Keratinocyte (primary cell): ENCODE measurements around the gene ING5. TPM values are rescaled to one million over a fixed set of nuclear protein-coding genes. Genes with fewer than 3 reads are reported as not detected.

Source experiments
- DNase-seq: peaks from one replicate; pipeline ENCODE4 v3.0.0-alpha.2; 2011; ENCODE audit warnings: low read depth, missing footprints, low spot score
- FAIRE-seq: peaks from 2 replicates; lab custom pipeline; 2011; peaks lifted over from hg19 to GRCh38; lab: Jason Lieb, UNC
- H2AFZ ChIP-seq: 2 replicates; pipeline ENCODE4 v1.6.0; 2012; ENCODE audit warnings: low read length, control low read depth, inconsistent platforms; ENCODE audit not compliant: control insufficient read depth
- H3K27ac ChIP-seq: 2 replicates; pipeline ENCODE4 v1.5.1; 2011; ENCODE audit warnings: low read length; ENCODE audit not compliant: control insufficient read depth, insufficient read depth
- H3K27me3 ChIP-seq: 3 replicates; pipeline ENCODE4 v1.6.0; 2011; ENCODE audit warnings: low read length; ENCODE audit not compliant: control insufficient read depth, insufficient read depth; ENCODE audit errors: extremely low read depth
- H3K36me3 ChIP-seq, 2 experiments: 2 replicates in 1 of 2; 3 replicates in 1 of 2; pipeline ENCODE4 v1.5.1; 2011; ENCODE audit warnings: low read length in 2 of 2, mild to moderate bottlenecking in 1 of 2; ENCODE audit not compliant: control insufficient read depth in 2 of 2, insufficient read depth in 2 of 2; ENCODE audit errors: extremely low read depth in 1 of 2
- H3K4me1 ChIP-seq: 3 replicates; pipeline ENCODE4 v1.5.1; 2011; ENCODE audit warnings: low read length; ENCODE audit not compliant: control insufficient read depth, insufficient read depth; ENCODE audit errors: extremely low read depth
- H3K4me2 ChIP-seq: 3 replicates; pipeline ENCODE4 v1.6.0; 2011; ENCODE audit warnings: low read depth, low read length; ENCODE audit not compliant: control insufficient read depth, insufficient read depth; ENCODE audit errors: extremely low read depth
- H3K4me3 ChIP-seq, 3 experiments: fragments of 200-600 bp in 1 of 3; sonication (generic) in 1 of 3; 2 replicates in 2 of 3; 3 replicates in 1 of 3; pipeline ENCODE4 v1.5.1; 2011 to 2016; ENCODE audit warnings: low read length in 3 of 3, mild to moderate bottlenecking in 3 of 3, control low read depth in 2 of 3, inconsistent platforms in 1 of 3, low read depth in 1 of 3, mixed read lengths in 1 of 3, mixed run types in 1 of 3, moderate library complexity in 1 of 3; ENCODE audit not compliant: control insufficient read depth in 2 of 3, insufficient read depth in 2 of 3; ENCODE audit errors: extremely low read depth in 1 of 3
- H3K79me2 ChIP-seq: 2 replicates; pipeline ENCODE4 v1.6.0; 2012; ENCODE audit warnings: low read length; ENCODE audit not compliant: control insufficient read depth, insufficient read depth
- H3K9ac ChIP-seq: 3 replicates; pipeline ENCODE4 v1.6.0; 2011; ENCODE audit warnings: low read length; ENCODE audit not compliant: control insufficient read depth, insufficient read depth; ENCODE audit errors: extremely low read depth
- H3K9me1 ChIP-seq: 3 replicates; pipeline ENCODE4 v1.6.0; 2011; ENCODE audit warnings: low read length; ENCODE audit not compliant: control insufficient read depth, insufficient read depth; ENCODE audit errors: extremely low read depth
- H3K9me3 ChIP-seq: 2 replicates; pipeline ENCODE4 v1.5.1; 2012; ENCODE audit warnings: low read depth, low read length; ENCODE audit not compliant: control insufficient read depth
- H4K20me1 ChIP-seq: 3 replicates; pipeline ENCODE4 v1.6.0; 2011; ENCODE audit warnings: low read length; ENCODE audit not compliant: control insufficient read depth, insufficient read depth; ENCODE audit errors: extremely low read depth
- CTCF ChIP-seq, 3 experiments: IDR thresholded peaks in 1 of 3; conservative IDR thresholded peaks in 1 of 3; optimal IDR thresholded peaks in 1 of 3; 2 replicates in 2 of 3; 3 replicates in 1 of 3; pipeline versions ENCODE3 to v1.5.1; 2011; ENCODE audit warnings: low read length in 3 of 3, mild to moderate bottlenecking in 3 of 3, moderate library complexity in 2 of 3, control low read depth in 1 of 3, inconsistent platforms in 1 of 3; ENCODE audit not compliant: insufficient read depth in 2 of 3; ENCODE audit errors: extremely low read depth in 1 of 3
- EZH2 ChIP-seq: IDR thresholded peaks from one replicate; pipeline ENCODE4 v1.6.1; 2012; ENCODE audit warnings: inconsistent platforms, mild to moderate bottlenecking, low read length, moderate library complexity
- dilution Hi-C: fragments of 300-500 bp; cut with MboI; formaldehyde crosslinking; loops from one replicate; pipeline ENCODE4 v1.7.0; 2020; ENCODE audit warnings: low sequenced_read_pairs; ENCODE audit not compliant: extremely low pct_ligation_motif_present
- polyA plus RNA-seq, 5 experiments: library from polyadenylated mRNA; depleted of rRNA in 3 of 5; stranded (reverse) in 3 of 5; stranded (forward) in 1 of 5; unstranded in 1 of 5; fragments of >200 nt; gene quantifications; 1 replicate in 1 of 5; 2 replicates in 3 of 5; 3 replicates in 1 of 5; pipeline versions ENCODE4 v1.2.1 to v1.2.3, GENCODE V29; 2011 to 2012; ENCODE audit warnings: missing spikeins in 2 of 5, low read depth in 1 of 5, low replicate concordance in 1 of 5

Gene ING5
- polyA plus RNA-seq, 1 donor (not counting 4 experiments of a cell fraction or from before 2014, with no cell fraction given): 19.1 TPM

- H2AFZ ChIP-seq: no peak overlapping the region
- H3K4me3 ChIP-seq: no peak overlapping the region
- H3K9me1 ChIP-seq: no peaks in the 10 kb centered on the region
- no peaks in the 10 kb centered on the region for H4K20me1 ChIP-seq
- H3K27me3 ChIP-seq: no peaks in the 10 kb centered on the region
- no peak overlapping the region for H3K9ac ChIP-seq
- DNase-seq (no peak), FAIRE-seq (no peak)
- H3K9me3 ChIP-seq: no peaks in the 10 kb centered on the region
- no peak overlapping the region for H3K4me2 ChIP-seq
- H3K36me3 ChIP-seq: peaks cover 24 to 26% of the 10 kb centered on the region in 2 experiments
- dilution Hi-C loops: no loop called here
- H3K79me2 ChIP-seq: peaks cover 2% of the 10 kb centered on the region
- TF ChIP-seq EZH2: no peak
- TF ChIP-seq CTCF (optimal IDR thresholded peaks at IDR 0.05 in 1 of 3, IDR thresholded peaks at IDR 0.05 in 1 of 3, conservative IDR thresholded peaks at IDR 0.05 in 1 of 3; ENCODE audit: extremely low read depth in 1 of 3, insufficient read depth in 2 of 3, low read length in 3 of 3): no peak
- no peak overlapping the region for H3K27ac ChIP-seq
- H3K4me1 ChIP-seq: no peaks in the 10 kb centered on the region
Measured at GRCh38 chr2:241676665-241677064, 25.2 kb upstream of the ING5 start.

GRCh38 chr2:241677392-241677791 lies 24.4 kb upstream of the ING5 start:
- Histone ChIP-seq H2AFZ (no peak overlapping the region), H3K4me2 (no peak overlapping the region), H3K79me2 (peaks cover 2% of the 10 kb centered on the region), H3K27me3 (no peaks in the 10 kb centered on the region), H3K4me3 (no peak overlapping the region), H3K9ac (no peak overlapping the region), H3K9me3 (no peaks in the 10 kb centered on the region), H3K4me1 (no peaks in the 10 kb centered on the region), H3K27ac (no peak overlapping the region), H3K9me1 (no peaks in the 10 kb centered on the region), H3K36me3 (peaks cover 22 to 23% of the 10 kb centered on the region in 2 experiments), H4K20me1 (no peaks in the 10 kb centered on the region)
- dilution Hi-C loops: no loop called here
- DNase-seq (no peak), FAIRE-seq (no peak)
- TF ChIP-seq CTCF (optimal IDR thresholded peaks at IDR 0.05 in 1 of 3, IDR thresholded peaks at IDR 0.05 in 1 of 3, conservative IDR thresholded peaks at IDR 0.05 in 1 of 3; ENCODE audit: extremely low read depth in 1 of 3, insufficient read depth in 2 of 3, low read length in 3 of 3) (no peak), EZH2 (no peak)
